Caki2 (cell line): ENCODE results near the gene ADSS1. TPM values are rescaled to one million over a fixed set of nuclear protein-coding genes. Genes with fewer than 3 reads are reported as not detected.
"Not testable (repeated sequence)": the region's sequence is repeated elsewhere in the genome, so short reads cannot be mapped to it uniquely, and the experiment has no call there.

Experiments
- DNase-seq: peaks from one replicate; pipeline ENCODE4 v3.0.0-alpha.2; 2015; ENCODE audit warnings: low read depth
- in situ Hi-C: cut with HindIII; loops from 2 replicates; pipeline ENCODE4 v1.10.0; 2016; ENCODE audit warnings: low sequenced_read_pairs, low pct_unique_long_range_greater_than_20kb, mixed read lengths
- total RNA-seq: library from RNA; depleted of rRNA; stranded (reverse); fragments of >200 nt; shearing (Covaris generic); gene quantifications from 2 replicates; pipeline ENCODE4 v1.2.3, GENCODE V29; 2014; ENCODE audit warnings: low replicate concordance

Gene ADSS1
- total RNA-seq, 1 experiment from 2014 or later, result 4.2 TPM

- in situ Hi-C loops, result no loop called here
- no peak for DNase-seq
Observed at GRCh38 chr14:104739546-104740516, 15.8 kb downstream of the ADSS1 start.

DNA sequence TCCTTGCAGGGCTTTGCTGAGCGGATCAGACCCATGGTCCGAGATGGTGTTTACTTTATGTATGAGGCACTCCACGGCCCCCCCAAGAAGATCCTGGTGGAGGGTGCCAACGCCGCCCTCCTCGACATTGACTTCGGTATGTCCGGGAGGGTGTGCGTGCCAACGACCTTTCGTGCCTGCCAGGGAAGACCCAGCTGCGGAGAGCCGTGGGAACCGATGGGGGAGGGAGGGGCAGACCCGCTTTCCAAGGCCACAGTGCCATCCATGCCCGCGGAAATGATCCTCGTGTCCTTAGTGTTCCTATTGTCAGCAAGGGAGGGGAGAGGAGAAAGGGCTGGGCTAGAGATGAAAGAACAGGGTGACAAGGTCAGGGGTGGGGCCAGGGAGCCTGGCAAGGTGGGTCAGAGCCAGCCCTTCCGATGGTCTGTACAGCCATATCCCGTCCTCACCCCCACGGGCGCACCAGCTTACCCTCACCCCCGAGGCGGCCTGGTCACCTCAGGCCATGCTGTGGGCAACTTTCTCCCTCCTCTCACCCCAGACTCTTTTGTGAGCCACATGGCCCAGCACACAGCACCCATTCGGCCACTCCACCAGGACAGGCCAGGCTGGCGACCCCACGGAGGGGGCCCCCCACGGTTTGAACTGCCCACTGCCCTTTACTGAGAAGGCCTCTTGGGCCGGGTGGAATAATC is 17.2 kb downstream of the ADSS1 start:
- no peak for DNase-seq
- in situ Hi-C loops, result no loop called here

- no peak for DNase-seq
- in situ Hi-C loops, result no loop called here
Observed at GRCh38 chr14:104741803-104742251, 17.8 kb downstream of the ADSS1 start.

GRCh38 chr14:104742586-104743455 is 18.8 kb downstream of the ADSS1 start:
- no peak for DNase-seq
- in situ Hi-C loops, result no loop called here

DNA sequence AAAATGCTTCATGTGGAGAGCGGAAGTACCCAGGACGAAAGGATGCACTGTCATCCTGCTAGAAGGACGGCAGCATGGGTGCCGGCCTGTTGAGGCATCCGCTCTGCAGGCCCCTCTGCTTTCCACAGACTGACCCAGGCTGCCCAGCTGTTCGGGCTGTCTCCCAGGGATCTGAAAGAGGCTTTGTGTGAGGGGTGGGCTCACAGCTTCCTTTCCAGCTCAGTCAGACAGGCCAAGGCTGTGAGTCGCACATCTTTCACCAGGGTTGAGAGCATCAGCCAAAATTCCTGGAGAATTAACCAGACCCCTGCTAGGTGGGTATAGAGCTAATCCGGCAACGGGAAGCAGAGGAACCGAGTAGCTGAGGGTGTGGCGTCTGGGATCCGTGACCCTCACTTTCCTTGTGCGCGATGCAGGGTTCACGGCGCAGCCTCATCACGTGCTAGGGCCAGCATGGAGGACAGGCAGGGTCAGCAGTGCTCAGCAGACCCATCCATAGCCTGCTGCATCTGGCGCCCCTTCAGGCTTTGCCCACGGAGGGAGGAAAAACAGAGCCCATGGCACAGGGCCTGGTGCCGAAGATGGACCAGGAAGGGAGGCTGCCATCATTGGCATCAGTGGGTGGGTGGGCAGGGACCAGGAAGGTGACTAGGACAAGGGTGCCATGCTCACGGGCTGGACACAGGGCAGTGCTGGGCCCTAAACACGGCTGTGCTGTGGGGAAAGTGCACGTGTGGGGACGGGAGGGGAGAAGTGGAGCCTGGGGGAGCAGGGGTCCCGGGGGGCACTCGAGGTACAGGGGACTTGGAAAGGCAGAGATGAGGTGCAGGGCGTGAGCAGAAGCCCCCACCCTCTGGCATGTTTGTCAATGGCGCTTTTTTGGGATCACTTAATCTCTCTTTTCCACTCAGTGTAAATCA is 19.7 kb downstream of the ADSS1 start:
- in situ Hi-C loops, result no loop called here
- DNase-seq, result no peak

- DNase-seq, result no peak
- in situ Hi-C loops, result no loop called here
Observed at GRCh38 chr14:104744484-104744883, 20.5 kb downstream of the ADSS1 start.

- in situ Hi-C loops, result no loop called here
- no peak for DNase-seq
Observed at GRCh38 chr14:104745431-104745830, 21.4 kb downstream of the ADSS1 start.

- in situ Hi-C loops, result no loop called here
- DNase-seq, result no peak
Observed at GRCh38 chr14:104746071-104746545, 22.1 kb downstream of the ADSS1 start.

- no peak for DNase-seq
- in situ Hi-C loops, result no loop called here
Observed at GRCh38 chr14:104746934-104747481, 23.0 kb downstream of the ADSS1 start.

DNA sequence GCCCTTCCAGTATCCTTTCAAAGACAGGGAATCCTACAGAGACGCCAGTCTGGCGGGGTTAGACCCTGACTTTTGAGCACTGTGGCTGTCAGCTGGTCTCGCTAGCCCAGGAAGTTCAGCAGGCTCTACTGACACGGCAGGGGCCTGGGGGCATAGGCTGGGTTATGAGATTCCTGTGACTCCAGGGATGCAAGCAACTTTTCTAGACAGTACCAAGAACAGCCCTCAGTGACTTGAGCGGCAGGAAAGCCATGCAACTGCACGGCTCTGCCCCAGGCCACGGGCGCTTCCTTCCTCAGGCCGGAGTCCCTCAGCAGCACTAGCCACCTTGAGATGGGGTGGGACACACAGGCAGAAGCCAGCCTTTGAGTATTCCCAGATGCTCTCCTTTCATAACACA is 23.8 kb downstream of the ADSS1 start:
- in situ Hi-C loops, result no loop called here
- no peak for DNase-seq

- in situ Hi-C loops, result no loop called here
- DNase-seq, result no peak
Observed at GRCh38 chr14:104749111-104749649, 25.2 kb downstream of the ADSS1 start.

- DNase-seq, result no peak
- in situ Hi-C loops, result no loop called here
Observed at GRCh38 chr14:104750056-104750752, 26.2 kb downstream of the ADSS1 start.

DNA sequence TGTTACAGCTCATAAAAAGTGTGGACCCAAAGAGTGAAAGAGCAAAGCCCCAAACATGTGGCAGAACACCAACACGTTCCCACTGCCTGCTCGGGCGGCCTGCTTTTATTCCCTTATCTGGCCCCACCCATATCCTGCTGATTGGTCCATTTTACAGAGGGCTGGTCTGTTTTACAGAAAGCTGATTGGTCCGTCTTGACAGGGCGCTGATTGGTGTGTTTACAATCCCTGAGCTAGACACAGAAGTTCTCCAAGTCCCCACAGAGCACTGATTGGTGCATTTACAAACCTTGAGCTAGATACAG is 26.7 kb downstream of the ADSS1 start:
- not testable (repeated sequence) for DNase-seq

DNA sequence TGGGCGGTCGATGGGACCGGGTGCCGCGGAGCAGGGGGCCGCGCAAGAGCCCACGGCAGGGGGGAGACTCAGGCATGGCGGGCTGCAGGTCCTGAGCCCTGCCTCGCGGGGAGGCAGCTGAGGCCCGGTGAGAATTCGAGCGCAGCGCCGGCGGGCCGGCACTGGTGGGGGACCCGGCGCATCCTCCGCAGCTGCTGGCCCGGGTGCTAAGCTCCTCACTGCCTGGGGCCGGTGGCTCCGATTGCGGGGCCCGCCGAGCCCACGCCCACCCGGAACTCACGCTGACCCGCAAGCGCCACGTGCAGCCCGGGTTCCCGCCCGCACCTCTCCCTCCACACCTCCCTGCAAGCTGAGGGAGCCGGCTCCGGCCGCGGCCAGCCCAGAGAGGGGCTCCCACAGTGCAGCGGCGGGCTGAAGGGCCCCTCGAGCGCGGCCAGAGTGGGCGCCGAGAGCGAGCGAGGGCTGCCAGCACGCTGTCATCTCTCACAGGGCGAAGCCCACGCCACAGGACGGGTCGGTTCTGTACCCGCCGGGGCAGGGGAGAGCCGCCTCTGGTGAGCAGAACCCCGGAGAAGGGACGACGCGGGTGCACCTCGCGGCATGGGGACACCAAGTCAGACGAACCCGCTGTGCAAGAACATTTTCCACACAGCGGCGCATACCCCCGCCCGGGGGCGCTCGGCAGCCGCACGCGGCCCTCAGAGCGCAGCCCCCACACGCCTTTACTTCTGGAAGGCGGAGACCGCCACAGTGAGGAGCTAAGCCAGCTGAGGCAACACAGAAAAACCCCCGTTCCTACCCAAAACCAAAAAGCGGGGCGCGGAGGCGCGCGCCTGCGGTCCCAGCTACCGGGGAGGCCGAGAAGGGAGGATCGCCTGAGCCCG is 27.8 kb downstream of the ADSS1 start:
- DNase-seq, result no peak
- in situ Hi-C loops, result no loop called here

More for the DNA sequence above, 26.7 kb downstream of the ADSS1 start:
- in situ Hi-C loops, result not testable (repeated sequence)

- no peak for DNase-seq
- in situ Hi-C loops, result no loop called here
Observed at GRCh38 chr14:104752423-104752734, 28.4 kb downstream of the ADSS1 start.
